Caco-2 (cell line): Measurements from ENCODE around the gene UCHL5. TPM values are rescaled to one million over a fixed set of nuclear protein-coding genes. Genes with fewer than 3 reads are reported as not detected.

Experiments used
- BruUV-seq: library from RNA; stranded (reverse); fragments of 400-500 nt; replicated peaks from 2 replicates; lab custom pipeline; 2021; lab: Mats Ljungman, UMichigan
- CTCF ChIA-PET: fragments of 300-600 bp; sonication (Branson Sonifier 250); formaldehyde crosslinking; loops from one replicate; lab custom pipeline; 2022; ENCODE audit warnings: antibody characterized with exemption; lab: Charles Lee
- POLR2A ChIA-PET: fragments of 300-600 bp; sonication (Branson Sonifier 250); formaldehyde crosslinking; loops from one replicate; lab custom pipeline; 2022; ENCODE audit warnings: antibody characterized with exemption; lab: Charles Lee
- DNase-seq, 2 experiments: peaks; one replicate each; pipeline versions ENCODE4 v3.0.0 to v3.0.0-alpha.2; 2020 to 2022
- H3K27me3 ChIP-seq: replicated peaks from 2 replicates; pipeline ENCODE4 v1.6.0; 2011; ENCODE audit warnings: low read length; ENCODE audit not compliant: control insufficient read depth, insufficient read depth
- H3K36me3 ChIP-seq: 2 replicates; pipeline ENCODE4 v1.5.1; 2011; ENCODE audit warnings: low read length; ENCODE audit not compliant: control insufficient read depth, insufficient read depth
- H3K4me1 ChIP-seq: fragments of 250-450 bp; sonication (Bioruptor Pico); 2 replicates; pipeline ENCODE4 v1.5.1; 2020; ENCODE audit warnings: mild to moderate bottlenecking
- H3K4me3 ChIP-seq: 2 replicates; pipeline ENCODE4 v1.5.1; 2011; ENCODE audit warnings: low read depth, mild to moderate bottlenecking, control low read depth, low read length
- H3K9me3 ChIP-seq: fragments of 250-450 bp; sonication (Bioruptor Pico); 2 replicates; pipeline ENCODE4 v1.5.1; 2020; ENCODE audit warnings: mild to moderate bottlenecking, moderate library complexity
- H3K27ac Mint-ChIP-seq: one replicate; pipeline ENCODE4 v1.8.0; 2022; ENCODE audit warnings: mixed read lengths; ENCODE audit not compliant: unreplicated experiment
- H3K27me3 Mint-ChIP-seq: one replicate; pipeline ENCODE4 v1.8.0; 2022; ENCODE audit warnings: mixed read lengths; ENCODE audit not compliant: insufficient read depth, unreplicated experiment
- H3K36me3 Mint-ChIP-seq: one replicate; pipeline ENCODE4 v1.8.0; 2022; ENCODE audit warnings: mild to moderate bottlenecking, mixed read lengths; ENCODE audit not compliant: insufficient read depth, unreplicated experiment
- H3K4me1 Mint-ChIP-seq: one replicate; pipeline ENCODE4 v1.8.0; 2022; ENCODE audit warnings: low read depth, mixed read lengths; ENCODE audit not compliant: unreplicated experiment
- H3K4me3 Mint-ChIP-seq: one replicate; pipeline ENCODE4 v1.8.0; 2022; ENCODE audit warnings: mild to moderate bottlenecking, moderate library complexity, mixed read lengths; ENCODE audit not compliant: unreplicated experiment
- H3K9me3 Mint-ChIP-seq: one replicate; pipeline ENCODE4 v1.8.0; 2022; ENCODE audit warnings: mixed read lengths; ENCODE audit not compliant: unreplicated experiment
- CTCF ChIP-seq, 2 experiments: fragments of 200-600 bp in 1 of 2; IDR thresholded peaks; 1 replicate in 1 of 2; 2 replicates in 1 of 2; pipeline versions ENCODE4 v1.5.1 to v1.8.0; 2011 to 2022; ENCODE audit warnings: antibody characterized with exemption in 1 of 2, control low read depth in 1 of 2, inconsistent platforms in 1 of 2, low read depth in 1 of 2, low read length in 1 of 2, mild to moderate bottlenecking in 1 of 2, moderate library complexity in 1 of 2; ENCODE audit not compliant: insufficient read depth in 1 of 2, severe bottlenecking in 1 of 2, unreplicated experiment in 1 of 2
- intact Hi-C: fragments of 100-400 bp; cut with micrococcal nuclease; formaldehyde crosslinking; loops from one replicate; pipeline ENCODE4 v1.10.0; 2022; ENCODE audit not compliant: unreplicated experiment
- total RNA-seq: library from RNA; stranded (reverse); gene quantifications from 2 replicates; pipeline ENCODE4 v1.2.3, GENCODE V29; 2022

Gene UCHL5
- total RNA-seq, 1 experiment from 2014 or later, result 49.6 TPM

GRCh38 chr1:193085263-193085662, 26.1 kb upstream of the UCHL5 start:
- H3K4me3 ChIP-seq, result no peak overlapping the region
- Mint-ChIP-seq H3K4me3 (no peak overlapping the region), H3K27me3 (no peaks in the 10 kb centered on the region), H3K4me1 (no peaks in the 10 kb centered on the region), H3K36me3 (peaks cover 26% of the 10 kb centered on the region), H3K9me3 (no peaks in the 10 kb centered on the region), H3K27ac (no peak overlapping the region)
- DNase-seq, result no peak
- ChIA-PET CTCF (no interaction called here), POLR2A (no interaction called here)
- BruUV-seq, result no TSS peak
- no peak for TF ChIP-seq CTCF (IDR thresholded peaks at IDR 0.05; ENCODE audit: insufficient read depth in 1 of 2, low read depth in 1 of 2, low read length in 1 of 2, severe bottlenecking in 1 of 2, unreplicated experiment in 1 of 2)
- H3K36me3 ChIP-seq, result no peaks in the 10 kb centered on the region
- no peaks in the 10 kb centered on the region for H3K27me3 ChIP-seq
- intact Hi-C loops, result no loop called here
- no peaks in the 10 kb centered on the region for H3K9me3 ChIP-seq
- no peaks in the 10 kb centered on the region for H3K4me1 ChIP-seq

- Histone ChIP-seq H3K36me3 (no peaks in the 10 kb centered on the region), H3K9me3 (no peaks in the 10 kb centered on the region), H3K4me1 (no peaks in the 10 kb centered on the region), H3K4me3 (no peak overlapping the region), H3K27me3 (no peaks in the 10 kb centered on the region)
- no peak for TF ChIP-seq CTCF (IDR thresholded peaks at IDR 0.05; ENCODE audit: insufficient read depth in 1 of 2, low read depth in 1 of 2, low read length in 1 of 2, severe bottlenecking in 1 of 2, unreplicated experiment in 1 of 2)
- no peak overlapping the region for H3K4me3 Mint-ChIP-seq
- intact Hi-C loops, result no loop called here
- H3K27ac Mint-ChIP-seq, result no peak overlapping the region
- BruUV-seq, result no TSS peak
- ChIA-PET CTCF (no interaction called here), POLR2A (no interaction called here)
- no peaks in the 10 kb centered on the region for H3K9me3 Mint-ChIP-seq
- peaks cover 30% of the 10 kb centered on the region for H3K36me3 Mint-ChIP-seq
- H3K27me3 Mint-ChIP-seq, result no peaks in the 10 kb centered on the region
- no peak for DNase-seq
- H3K4me1 Mint-ChIP-seq, result no peaks in the 10 kb centered on the region
Observed at GRCh38 chr1:193083365-193084088, 24.4 kb upstream of the UCHL5 start.

- H3K27ac Mint-ChIP-seq, result no peak overlapping the region
- BruUV-seq, result no TSS peak
- H3K36me3 Mint-ChIP-seq, result peaks cover 28% of the 10 kb centered on the region
- no peaks in the 10 kb centered on the region for H3K4me1 Mint-ChIP-seq
- no peaks in the 10 kb centered on the region for H3K36me3 ChIP-seq
- no peaks in the 10 kb centered on the region for H3K9me3 Mint-ChIP-seq
- H3K4me1 ChIP-seq, result no peaks in the 10 kb centered on the region
- intact Hi-C loops, result no loop called here
- H3K27me3 ChIP-seq, result no peaks in the 10 kb centered on the region
- no peak overlapping the region for H3K4me3 ChIP-seq
- DNase-seq, result no peak
- no peaks in the 10 kb centered on the region for H3K27me3 Mint-ChIP-seq
- peaks cover 3% of the 10 kb centered on the region; the same call in 1 of the 2 replicates for H3K9me3 ChIP-seq
- H3K4me3 Mint-ChIP-seq, result no peak overlapping the region
- TF ChIP-seq CTCF (IDR thresholded peaks at IDR 0.05; ENCODE audit: insufficient read depth in 1 of 2, low read depth in 1 of 2, low read length in 1 of 2, severe bottlenecking in 1 of 2, unreplicated experiment in 1 of 2), result no peak
- ChIA-PET CTCF (no interaction called here), POLR2A (no interaction called here)
Observed at GRCh38 chr1:193079187-193079586, 20.0 kb upstream of the UCHL5 start.
